ENCODE measurements around the gene UQCC5. TPM values are rescaled to one million over a fixed set of nuclear protein-coding genes. Genes with fewer than 3 reads are reported as not detected.

The UQCC5 gene
- total and polyA plus RNA-seq, 2 experiments from 2014 or later: 0.32 to 64.2 TPM

DNA sequence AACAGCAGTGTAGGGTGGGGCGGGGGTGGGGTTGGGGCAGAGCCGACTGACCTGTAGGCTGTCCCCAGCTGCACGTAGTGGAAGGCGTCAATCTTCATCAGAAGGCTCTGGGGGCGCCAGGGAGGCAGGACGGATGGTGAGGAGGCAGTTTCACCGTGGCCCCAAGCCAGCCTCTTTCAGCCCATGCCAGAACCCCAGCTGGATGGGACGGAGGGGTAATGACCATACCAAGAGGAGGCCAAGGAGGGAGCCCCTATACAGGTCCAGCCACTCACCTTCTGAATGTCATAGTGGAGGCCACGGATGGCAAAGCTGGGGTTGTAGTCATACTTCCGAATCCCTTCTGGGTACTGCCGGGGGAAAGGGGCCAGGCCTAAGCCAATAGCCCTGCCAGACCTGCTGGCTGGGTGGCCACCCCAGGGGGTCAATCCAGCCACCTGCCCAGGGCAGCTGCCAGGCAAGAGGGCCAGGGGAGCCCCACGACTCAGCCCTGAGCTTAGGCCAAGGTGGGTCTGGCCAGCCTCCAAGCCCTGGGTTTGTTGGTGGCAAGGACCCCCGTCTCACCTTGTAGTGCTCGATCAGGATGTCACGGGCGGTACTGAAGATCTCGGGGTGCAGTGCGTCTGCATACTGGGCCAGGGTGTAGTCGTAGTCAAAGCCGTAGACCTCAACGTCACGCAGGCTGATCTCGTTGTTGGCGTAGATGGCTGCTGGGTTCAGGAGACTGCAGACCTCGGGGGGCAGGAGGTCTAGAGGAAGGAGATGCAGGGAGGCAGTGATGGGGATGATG, 7.6 kb upstream of the UQCC5 start:
- no peaks in the 10 kb centered on the region for H4K20me1 ChIP-seq (ENCODE audit: insufficient read depth)
- no peak overlapping the region for H3K9ac ChIP-seq
- no peak overlapping the region for H3K27ac ChIP-seq
- no peaks in the 10 kb centered on the region for H3K36me3 ChIP-seq (ENCODE audit: low read depth)
- H3K4me1 ChIP-seq (ENCODE audit: insufficient read depth): peaks cover 16% of the 10 kb centered on the region; the same call in 1 of the 2 replicates
- no peaks in the 10 kb centered on the region for H3K9me3 ChIP-seq (ENCODE audit: low read depth)
- peaks cover 42% of the 10 kb centered on the region for H3K79me2 ChIP-seq (ENCODE audit: insufficient read depth)
- 97 to 98% methylated on average over 24 to 25 of the region's 25 CpGs for WGBS, 2 experiments (ENCODE audit: low coverage in 1 of 2, low lambda C conversion rate in 2 of 2, missing lambda C conversion rate in 2 of 2)
- H3K27me3 ChIP-seq (replicated peaks; ENCODE audit: insufficient read depth): no peaks in the 10 kb centered on the region
- H3K4me2 ChIP-seq (ENCODE audit: unreplicated experiment): no peak overlapping the region
- in situ Hi-C loops (cut with MboI): no loop called here
- H3K9me2 ChIP-seq (ENCODE audit: insufficient read depth): no peaks in the 10 kb centered on the region
- no peak for TF ChIP-seq EZH2phosphoT487 (IDR thresholded peaks at IDR 0.05; ENCODE audit: insufficient read depth, low read depth)
- TF ChIP-seq EZH2 (IDR thresholded peaks at IDR 0.05; ENCODE audit: insufficient read depth, poor library complexity, severe bottlenecking): no peak
- H3F3A ChIP-seq (ENCODE audit: insufficient read depth): no peaks in the 10 kb centered on the region; the same call in 1 of the 2 replicates
- no peak overlapping the region for H2AFZ ChIP-seq
- no peak overlapping the region for H3K4me3 ChIP-seq
- DNase-seq: no peak

- peaks cover 17% of the 10 kb centered on the region; the same call in 1 of the 2 replicates for H3K4me1 ChIP-seq (ENCODE audit: insufficient read depth)
- no peaks in the 10 kb centered on the region for H3K9me3 ChIP-seq (ENCODE audit: low read depth)
- H3K27me3 ChIP-seq (replicated peaks; ENCODE audit: insufficient read depth): no peaks in the 10 kb centered on the region
- H4K20me1 ChIP-seq (ENCODE audit: insufficient read depth): no peaks in the 10 kb centered on the region
- H3K4me3 ChIP-seq: no peak overlapping the region
- H3K4me2 ChIP-seq (ENCODE audit: unreplicated experiment): no peak overlapping the region
- H3F3A ChIP-seq (ENCODE audit: insufficient read depth): no peaks in the 10 kb centered on the region; the same call in 1 of the 2 replicates
- H3K36me3 ChIP-seq (ENCODE audit: low read depth): no peaks in the 10 kb centered on the region
- no peaks in the 10 kb centered on the region for H3K9me2 ChIP-seq (ENCODE audit: insufficient read depth)
- H2AFZ ChIP-seq: no peak overlapping the region
- in situ Hi-C loops (cut with MboI): no loop called here
- no peak overlapping the region for H3K27ac ChIP-seq
- WGBS, 2 experiments (ENCODE audit: low coverage in 1 of 2, low lambda C conversion rate in 2 of 2, missing lambda C conversion rate in 2 of 2): 78 to 80% methylated on average over 12 of the region's 12 CpGs
- peak; percentile 42 for DNase-seq
- H3K9ac ChIP-seq: no peak overlapping the region
- peaks cover 42% of the 10 kb centered on the region for H3K79me2 ChIP-seq (ENCODE audit: insufficient read depth)
- no peak for TF ChIP-seq EZH2 (IDR thresholded peaks at IDR 0.05; ENCODE audit: insufficient read depth, poor library complexity, severe bottlenecking)
- TF ChIP-seq EZH2phosphoT487 (IDR thresholded peaks at IDR 0.05; ENCODE audit: insufficient read depth, low read depth): no peak
These were observed 6.8 kb upstream of the UQCC5 start for GRCh38 chr3:52529376-52530333.

- TF ChIP-seq EZH2 (IDR thresholded peaks at IDR 0.05; ENCODE audit: insufficient read depth, poor library complexity, severe bottlenecking): no peak
- no peak for TF ChIP-seq EZH2phosphoT487 (IDR thresholded peaks at IDR 0.05; ENCODE audit: insufficient read depth, low read depth)
- H3K4me1 ChIP-seq (ENCODE audit: insufficient read depth): peaks cover 27% of the 10 kb centered on the region
- no peak overlapping the region for H3K9ac ChIP-seq
- 62 to 64% methylated on average over 10 of the region's 10 CpGs for WGBS, 2 experiments (ENCODE audit: low coverage in 1 of 2, low lambda C conversion rate in 2 of 2, missing lambda C conversion rate in 2 of 2)
- H3K4me3 ChIP-seq: no peak overlapping the region
- H3F3A ChIP-seq (ENCODE audit: insufficient read depth): peaks cover 8% of the 10 kb centered on the region
- in situ Hi-C loops (cut with MboI): no loop called here
- peaks cover 42% of the 10 kb centered on the region for H3K79me2 ChIP-seq (ENCODE audit: insufficient read depth)
- no peak for DNase-seq
- H3K27ac ChIP-seq: no peak overlapping the region
- H3K36me3 ChIP-seq (ENCODE audit: low read depth): no peaks in the 10 kb centered on the region
- no peaks in the 10 kb centered on the region for H4K20me1 ChIP-seq (ENCODE audit: insufficient read depth)
- no peak overlapping the region for H2AFZ ChIP-seq
- H3K27me3 ChIP-seq (replicated peaks; ENCODE audit: insufficient read depth): no peaks in the 10 kb centered on the region
- no peaks in the 10 kb centered on the region for H3K9me2 ChIP-seq (ENCODE audit: insufficient read depth)
- no peaks in the 10 kb centered on the region for H3K9me3 ChIP-seq (ENCODE audit: low read depth)
- H3K4me2 ChIP-seq (ENCODE audit: unreplicated experiment): no peak overlapping the region
These were observed 5.2 kb upstream of the UQCC5 start for GRCh38 chr3:52530918-52531826.
